ENCODE measurements around the gene MAGEB2.
"Not testable (repeated sequence)": the region's sequence is repeated elsewhere in the genome, so short reads cannot be mapped to it uniquely, and the experiment has no call there.

MAGEB2 gene, protein sequence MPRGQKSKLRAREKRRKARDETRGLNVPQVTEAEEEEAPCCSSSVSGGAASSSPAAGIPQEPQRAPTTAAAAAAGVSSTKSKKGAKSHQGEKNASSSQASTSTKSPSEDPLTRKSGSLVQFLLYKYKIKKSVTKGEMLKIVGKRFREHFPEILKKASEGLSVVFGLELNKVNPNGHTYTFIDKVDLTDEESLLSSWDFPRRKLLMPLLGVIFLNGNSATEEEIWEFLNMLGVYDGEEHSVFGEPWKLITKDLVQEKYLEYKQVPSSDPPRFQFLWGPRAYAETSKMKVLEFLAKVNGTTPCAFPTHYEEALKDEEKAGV

DNA sequence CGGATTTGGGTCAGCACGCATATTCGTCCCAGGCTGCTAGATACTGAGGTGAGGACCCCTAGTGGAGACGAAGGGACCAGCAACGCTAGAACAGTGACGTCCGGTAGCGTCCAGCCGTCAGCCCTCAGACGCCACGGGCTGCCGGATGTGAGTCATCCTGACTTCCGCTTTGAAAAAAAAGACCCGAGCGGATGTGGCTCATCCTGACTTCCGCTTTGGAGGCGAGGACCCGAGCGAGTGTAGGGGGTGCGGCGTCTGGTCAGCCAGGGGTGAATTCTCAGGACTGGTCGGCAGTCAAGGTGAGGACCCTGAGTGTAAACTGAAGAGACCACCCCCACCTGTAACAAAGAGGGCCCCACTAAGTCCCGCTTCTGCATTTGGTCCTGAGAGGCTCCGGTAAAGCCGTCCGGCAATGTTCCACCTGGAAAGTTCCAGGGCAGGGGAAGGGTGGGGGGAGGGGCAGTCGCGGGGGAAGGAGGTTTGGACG, at the start of gene MAGEB2:
TSS of gene MAGEB2 (plus strand) at position 207 of the 487 bp plus-strand sequence. CDS start 3,018 bp downstream, outside the sequence.
- FAIRE-seq (no peak), DNase-seq (ENCODE audit: low spot score) (peak; percentile 76)

DNA sequence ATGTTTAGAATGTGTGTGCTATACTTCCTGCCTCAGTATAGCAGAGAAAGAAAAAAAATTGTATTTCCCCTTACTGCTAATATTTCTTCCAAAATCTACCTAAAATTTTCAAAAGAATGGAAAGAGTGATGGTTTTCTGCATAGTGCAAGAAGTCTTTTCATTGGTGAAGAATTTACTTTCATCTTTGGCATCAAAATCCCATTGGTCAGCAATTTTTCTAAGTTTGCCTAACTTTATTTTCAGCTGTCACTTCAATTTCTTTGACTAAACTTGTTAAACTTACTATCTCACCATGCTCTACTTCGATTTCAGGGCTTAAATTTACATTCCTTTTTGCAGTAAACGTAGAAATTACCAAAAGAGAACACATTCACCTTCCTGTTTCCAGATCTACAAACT, 44.5 kb upstream of the MAGEB2 start:
- no peak for FAIRE-seq
- DNase-seq (ENCODE audit: low spot score) = no peak

DNA sequence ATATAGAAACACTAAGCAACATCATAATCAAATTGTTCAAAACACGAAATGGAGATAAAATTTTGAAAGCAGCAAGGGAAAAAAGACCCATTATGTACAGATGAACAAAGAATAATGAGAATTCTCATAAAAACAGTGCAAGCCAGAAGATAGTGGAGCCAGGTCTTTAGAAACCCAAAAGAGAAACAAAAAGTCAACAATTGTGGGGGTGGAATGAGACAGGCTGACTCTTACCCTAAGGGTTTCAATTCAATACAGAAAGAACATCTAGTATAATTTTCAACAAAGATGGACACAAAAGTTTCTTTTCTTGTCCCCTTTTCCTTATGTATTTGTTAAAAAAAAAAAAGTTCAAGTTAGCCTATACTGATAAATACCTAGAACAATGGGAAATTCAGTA, 34.0 kb upstream of the MAGEB2 start:
- FAIRE-seq (no peak), DNase-seq (ENCODE audit: low spot score) (no peak)

DNA sequence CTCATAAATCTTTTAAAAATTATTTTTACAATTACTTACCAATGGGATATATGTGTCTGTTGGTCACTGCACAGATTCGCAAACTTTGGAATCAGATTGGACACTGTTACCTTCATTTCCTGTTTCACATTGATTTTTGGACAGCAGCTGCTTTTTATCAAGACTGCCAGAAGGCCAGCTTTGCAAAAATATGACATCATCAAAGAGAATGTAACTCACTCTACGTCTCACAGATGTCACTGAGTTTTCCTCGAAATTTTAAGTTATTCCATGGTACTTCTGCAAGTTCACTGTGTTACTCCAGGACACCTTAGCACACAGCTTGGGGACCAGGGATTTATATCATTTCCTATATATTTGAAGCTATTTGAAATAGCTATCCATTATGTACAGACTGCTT, 31.8 kb upstream of the MAGEB2 start:
- DNase-seq (ENCODE audit: low spot score) (no peak), FAIRE-seq (no peak)

DNA sequence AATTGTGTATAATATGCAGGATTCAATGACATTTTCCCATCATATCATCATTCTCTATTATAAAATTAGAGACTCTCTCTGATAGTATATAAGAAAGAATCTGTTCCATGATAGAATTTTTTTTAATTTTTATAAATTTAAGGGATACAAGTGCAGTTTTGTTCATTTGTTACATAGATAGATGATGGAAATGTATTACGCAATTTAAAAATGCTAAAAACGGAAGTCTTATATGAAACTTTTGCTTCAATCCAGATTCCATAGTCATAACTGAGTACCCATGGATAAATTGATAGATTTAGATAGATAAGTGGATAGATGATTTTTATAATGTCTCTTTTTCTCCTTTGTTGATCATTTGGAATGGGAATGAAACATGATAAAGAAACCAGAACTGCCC, 24.9 kb upstream of the MAGEB2 start:
- no peak for FAIRE-seq
- no peak for DNase-seq (ENCODE audit: low spot score)

DNA sequence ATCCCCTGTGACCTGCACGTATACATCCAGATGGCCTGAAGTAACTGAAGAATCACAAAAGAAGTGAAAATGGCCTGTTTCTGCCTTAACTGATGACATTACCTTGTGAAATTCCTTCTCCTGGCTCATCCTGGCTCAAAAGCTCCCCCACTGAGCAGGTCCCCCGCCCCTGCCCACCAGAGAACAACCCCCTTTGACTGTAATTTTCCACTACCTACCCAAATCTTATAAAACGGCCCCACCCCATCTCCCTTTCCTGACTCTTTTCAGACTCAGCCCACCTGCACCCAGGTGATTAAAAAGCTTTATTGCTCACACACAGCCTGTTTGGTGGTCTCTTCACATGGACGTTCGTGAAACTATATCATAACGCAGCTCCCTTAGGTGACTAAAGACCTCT, 21.5 kb upstream of the MAGEB2 start:
- FAIRE-seq; DNase-seq (ENCODE audit: low spot score): not testable (repeated sequence)

DNA sequence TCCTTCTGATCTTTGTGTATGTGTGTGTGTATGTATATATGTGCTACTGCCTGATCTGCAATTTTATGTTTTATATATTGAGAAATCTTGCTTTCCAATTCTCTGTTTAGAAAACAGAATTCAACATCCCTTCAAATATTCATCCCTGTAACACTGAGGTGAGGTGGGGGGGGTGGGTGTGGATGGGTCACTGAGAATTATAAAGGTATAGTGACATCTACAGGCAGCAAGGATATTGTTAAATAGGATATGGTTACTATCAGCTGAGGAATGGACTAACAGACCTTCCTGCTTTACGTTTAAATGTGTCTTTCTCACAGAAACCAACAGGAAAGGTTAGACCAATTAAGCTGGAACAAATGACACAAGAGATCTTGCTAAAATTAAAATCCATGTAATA, 19.0 kb upstream of the MAGEB2 start:
- DNase-seq (ENCODE audit: low spot score) = peak; percentile 6
- FAIRE-seq = no peak

DNA sequence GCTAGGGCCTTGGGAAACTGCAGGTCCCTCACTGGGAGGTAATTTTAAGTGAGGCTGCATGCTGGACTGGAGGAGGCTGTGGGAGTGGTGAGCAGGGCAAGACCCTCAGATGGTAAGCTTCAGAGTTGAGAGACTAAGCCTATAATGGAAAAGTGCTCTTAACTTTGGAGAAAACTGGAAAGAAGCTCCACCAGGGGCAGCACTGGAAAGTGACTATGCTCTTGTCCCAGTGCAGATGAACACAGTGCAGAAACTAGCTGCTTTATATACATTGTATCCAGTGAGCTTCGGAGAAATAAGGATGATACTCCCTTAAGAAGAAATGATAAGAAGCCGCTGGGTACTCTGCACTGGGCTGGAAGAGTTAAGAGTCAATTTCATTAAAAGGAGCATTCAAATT, 3.2 kb upstream of the MAGEB2 start:
- FAIRE-seq = no peak
- DNase-seq (ENCODE audit: low spot score) = no peak

DNA sequence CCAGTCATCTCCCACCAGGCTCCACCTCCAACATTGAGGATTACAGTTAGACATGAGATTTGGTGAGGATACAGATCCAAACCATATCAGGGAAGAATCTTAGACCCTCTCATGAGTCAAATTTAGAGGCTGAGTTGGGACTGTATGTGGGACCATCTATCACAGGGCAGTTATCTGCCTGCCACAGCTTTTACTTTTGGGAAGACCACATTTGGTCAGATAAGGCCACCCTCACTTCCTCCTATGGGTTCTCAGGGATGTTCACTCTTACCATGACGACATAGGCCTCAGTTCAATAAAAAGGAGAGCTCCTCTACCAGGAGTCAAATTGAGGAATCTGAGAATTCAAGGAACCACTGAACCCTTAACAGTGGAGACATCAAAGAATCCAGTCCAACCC, 2.1 kb downstream of the MAGEB2 start:
- DNase-seq (ENCODE audit: low spot score) (no peak), FAIRE-seq (no peak)

DNA sequence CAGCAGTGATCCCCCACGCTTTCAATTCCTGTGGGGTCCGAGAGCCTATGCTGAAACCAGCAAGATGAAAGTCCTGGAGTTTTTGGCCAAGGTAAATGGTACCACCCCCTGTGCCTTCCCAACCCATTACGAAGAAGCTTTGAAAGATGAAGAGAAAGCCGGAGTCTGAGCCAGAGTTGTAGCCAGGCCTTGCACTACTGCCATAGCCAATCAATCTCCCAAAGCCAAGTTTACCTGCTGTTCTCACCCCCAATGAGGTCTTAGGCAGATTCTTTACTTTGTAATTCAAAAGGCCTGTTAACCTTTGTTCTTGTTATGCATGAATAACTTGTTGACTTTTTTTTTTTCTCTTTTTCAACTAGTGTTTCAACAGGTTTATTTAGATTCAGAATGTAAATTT, 4.0 kb downstream of the MAGEB2 start:
- FAIRE-seq = no peak
- DNase-seq (ENCODE audit: low spot score) = no peak

DNA sequence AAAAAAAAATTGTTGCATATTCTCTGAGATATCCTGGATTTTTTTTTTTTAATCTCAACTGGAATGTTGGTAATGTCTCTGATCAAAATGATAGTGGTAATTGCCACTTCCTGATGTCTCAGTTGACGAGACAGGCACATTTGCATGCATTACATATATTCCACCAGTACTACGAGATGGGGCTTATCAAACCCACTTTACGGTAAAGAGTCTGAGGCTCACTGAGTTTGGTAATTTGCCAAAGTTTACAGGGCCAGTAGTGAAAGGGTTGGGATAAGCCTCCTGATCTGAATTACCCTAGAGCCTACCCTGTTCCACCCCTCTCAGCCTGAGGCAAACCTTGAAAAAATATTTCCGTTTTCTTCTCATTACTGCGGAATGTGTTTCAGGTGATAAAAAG, 5.3 kb downstream of the MAGEB2 start:
- DNase-seq (ENCODE audit: low spot score) (no peak), FAIRE-seq (no peak)

DNA sequence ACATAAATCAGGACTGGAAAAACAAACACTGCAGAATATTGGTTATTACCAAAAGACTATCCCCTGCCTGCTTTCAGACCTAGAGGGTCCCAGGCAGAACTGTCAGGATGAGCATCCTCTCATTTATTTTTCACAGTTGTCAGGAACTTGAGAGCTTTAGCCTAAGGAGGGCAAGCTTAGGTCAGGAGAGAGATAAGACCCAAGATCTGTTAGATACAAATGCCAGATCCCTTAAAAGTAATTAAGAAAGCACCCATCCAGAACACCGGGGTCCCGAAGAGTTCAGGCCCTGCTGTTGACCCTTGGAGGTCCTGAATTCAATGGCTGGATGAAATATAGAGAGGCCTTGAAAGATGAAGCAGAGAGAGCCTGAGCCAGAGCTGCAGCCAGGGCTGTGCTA, 9.2 kb downstream of the MAGEB2 start:
- FAIRE-seq (no peak), DNase-seq (ENCODE audit: low spot score) (no peak)

DNA sequence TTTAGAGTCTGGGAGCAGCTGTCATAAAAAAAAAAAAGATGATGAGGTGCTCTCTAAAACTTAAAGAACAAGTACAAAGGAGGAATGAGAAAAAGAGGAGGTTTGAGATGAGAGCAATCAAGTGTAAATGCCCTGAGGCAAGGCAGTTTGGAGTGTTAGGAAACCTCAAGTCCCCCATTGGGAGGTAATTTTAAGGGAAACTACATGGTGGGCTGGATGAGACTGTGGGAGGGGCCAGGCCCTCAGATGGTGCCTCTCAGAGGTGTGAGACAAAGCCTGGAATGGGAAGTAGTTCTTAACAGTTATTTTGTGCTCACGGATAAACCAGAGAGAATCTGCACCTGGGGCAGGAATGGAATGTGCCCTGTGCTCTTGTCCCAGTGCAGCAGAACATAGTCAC, 13.2 kb downstream of the MAGEB2 start:
- no peak for DNase-seq (ENCODE audit: low spot score)
- FAIRE-seq = no peak

DNA sequence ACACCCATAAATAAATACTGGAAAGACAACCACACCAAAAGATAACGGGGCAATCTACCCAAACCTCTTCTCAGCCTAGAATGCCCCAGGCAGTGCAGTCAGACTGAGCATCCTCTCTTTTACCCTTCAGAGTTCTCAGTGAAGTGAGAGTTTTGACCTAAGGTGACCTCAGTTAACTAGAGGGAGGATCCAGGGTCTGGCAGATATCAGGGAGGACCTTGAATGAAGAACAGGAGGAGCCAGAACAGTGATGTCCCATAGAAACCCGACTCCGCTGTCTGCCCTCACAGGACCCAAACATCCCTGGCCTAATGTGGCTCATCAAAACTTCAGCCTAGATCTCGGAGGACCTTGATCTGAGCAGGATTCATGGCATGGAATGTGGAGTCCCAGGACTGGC, 15.0 kb downstream of the MAGEB2 start, which contains the start of gene MAGEB3:
TSS of gene MAGEB3 (plus strand) at position 263 of the 400 bp plus-strand sequence. CDS start 5,268 bp downstream, outside the sequence.
- no peak for FAIRE-seq
- DNase-seq (ENCODE audit: low spot score) = no peak

DNA sequence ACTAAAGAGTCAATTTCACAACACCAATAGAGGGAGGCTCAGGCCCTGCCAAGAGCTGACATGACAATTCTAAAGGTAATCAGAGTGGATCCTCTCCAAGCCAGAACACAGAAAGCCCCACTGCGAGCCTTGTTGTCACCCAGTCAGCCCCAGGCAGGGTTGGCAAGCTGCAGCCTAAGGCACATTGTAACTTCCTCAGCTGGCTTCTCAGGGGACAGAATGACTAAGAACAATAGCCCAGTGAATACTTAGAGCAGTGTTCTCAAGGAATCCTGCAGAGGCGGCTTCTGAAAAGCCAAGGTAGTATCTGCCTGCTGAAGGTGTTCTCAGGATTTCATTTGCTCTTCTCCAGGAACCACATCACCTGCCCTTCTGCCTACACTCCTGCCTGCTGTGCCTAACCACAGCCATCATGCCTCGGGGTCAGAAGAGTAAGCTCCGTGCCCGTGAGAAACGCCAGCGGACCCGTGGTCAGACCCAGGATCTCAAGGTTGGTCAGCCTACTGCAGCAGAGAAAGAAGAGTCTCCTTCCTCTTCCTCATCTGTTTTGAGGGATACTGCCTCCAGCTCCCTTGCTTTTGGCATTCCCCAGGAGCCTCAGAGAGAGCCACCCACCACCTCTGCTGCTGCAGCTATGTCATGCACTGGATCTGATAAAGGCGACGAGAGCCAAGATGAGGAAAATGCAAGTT, 26.5 kb downstream of the MAGEB2 start, which contains the start of gene MAGEB4:
TSS of gene MAGEB4 (plus strand) at position 277 of the 692 bp plus-strand sequence. CDS start at position 413, 136 bp downstream.
- no peak for DNase-seq (ENCODE audit: low spot score)
- no peak for FAIRE-seq

DNA sequence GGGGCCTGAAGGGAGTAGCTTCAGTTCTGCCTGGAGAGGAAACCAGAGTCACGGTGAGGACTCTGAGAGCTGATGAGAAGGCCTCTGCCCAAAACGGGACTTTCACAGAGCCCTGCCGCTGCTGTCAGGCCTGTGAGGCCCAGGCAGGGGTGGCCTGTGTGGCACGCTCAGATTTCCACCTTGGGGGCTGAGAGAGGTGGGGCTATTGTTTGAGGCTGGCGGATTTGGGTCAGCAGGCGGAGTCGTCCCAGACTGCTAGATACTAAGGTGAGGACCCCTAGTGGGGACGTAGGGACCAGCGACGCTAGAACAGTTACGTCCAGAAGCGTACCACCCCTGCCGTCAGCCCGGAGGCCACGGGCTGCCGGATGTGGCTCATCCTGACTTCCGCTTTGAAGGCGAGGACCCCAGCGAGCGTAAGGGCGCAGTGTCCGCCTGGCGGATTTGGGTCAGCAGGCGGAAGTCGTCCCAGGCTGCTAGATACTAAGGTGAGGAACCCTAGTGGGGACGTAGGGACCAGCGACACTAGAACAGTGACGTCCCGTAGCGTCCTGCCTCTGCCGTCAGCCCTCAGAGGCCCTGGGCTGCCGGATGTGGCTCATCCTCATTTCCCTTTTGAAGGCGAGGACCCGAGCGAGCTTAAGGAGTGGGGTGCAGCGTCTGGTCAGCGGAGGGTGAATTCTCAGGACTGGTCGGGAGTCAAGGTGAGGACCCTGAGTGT, 31.6 kb downstream of the MAGEB2 start, which contains the start of gene MAGEB1:
TSS of gene MAGEB1 (plus strand) at position 378 of the 721 bp plus-strand sequence. CDS start 3,348 bp downstream, outside the sequence.
- no peak for DNase-seq (ENCODE audit: low spot score)

DNA sequence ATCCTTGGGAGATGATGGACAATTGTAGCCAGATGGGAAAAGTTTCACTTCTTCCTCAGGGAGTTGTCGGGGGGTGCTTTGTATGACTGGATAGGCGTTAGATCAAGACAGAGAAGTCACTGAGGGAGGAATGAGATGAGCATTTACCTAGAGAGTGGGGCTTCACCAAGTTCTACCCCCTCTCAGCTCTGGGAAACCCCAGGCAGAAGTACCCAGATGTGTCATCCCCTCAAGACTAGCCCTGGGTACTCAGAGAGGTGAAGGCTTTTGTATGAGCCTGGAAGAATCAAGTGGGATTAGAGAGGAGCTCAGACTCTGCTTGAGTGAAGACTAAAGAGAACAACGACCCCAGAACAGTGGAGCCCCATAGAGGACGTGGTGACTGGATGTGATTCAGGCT, 33.5 kb downstream of the MAGEB2 start:
- no peak for FAIRE-seq

More for the DNA sequence above, 31.6 kb downstream of the MAGEB2 start, which contains the start of gene MAGEB1:
- no peak for FAIRE-seq

DNA sequence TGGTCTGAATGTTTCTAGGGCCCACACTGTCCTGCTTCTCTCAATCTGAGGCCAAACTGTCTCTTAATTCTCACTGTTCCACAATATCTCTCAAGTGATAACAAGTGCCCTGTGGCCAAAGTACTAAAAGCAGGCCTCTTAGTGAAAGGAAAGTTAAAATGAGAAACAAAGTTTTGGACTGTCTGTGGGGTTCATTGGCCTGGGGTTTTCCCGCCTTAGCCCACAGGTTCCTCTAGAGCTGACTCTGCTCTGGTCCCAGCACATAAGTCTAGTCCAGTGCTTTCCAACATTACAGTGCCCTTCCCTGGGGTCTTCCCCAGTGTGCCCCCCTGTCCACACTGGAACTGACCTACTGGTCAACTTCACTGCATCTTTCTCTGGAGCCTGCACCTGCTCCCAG, 37.9 kb downstream of the MAGEB2 start:
- DNase-seq (ENCODE audit: low spot score) (no peak), FAIRE-seq (no peak)

More for the DNA sequence above, 33.5 kb downstream of the MAGEB2 start:
- DNase-seq (ENCODE audit: low spot score) = no peak

DNA sequence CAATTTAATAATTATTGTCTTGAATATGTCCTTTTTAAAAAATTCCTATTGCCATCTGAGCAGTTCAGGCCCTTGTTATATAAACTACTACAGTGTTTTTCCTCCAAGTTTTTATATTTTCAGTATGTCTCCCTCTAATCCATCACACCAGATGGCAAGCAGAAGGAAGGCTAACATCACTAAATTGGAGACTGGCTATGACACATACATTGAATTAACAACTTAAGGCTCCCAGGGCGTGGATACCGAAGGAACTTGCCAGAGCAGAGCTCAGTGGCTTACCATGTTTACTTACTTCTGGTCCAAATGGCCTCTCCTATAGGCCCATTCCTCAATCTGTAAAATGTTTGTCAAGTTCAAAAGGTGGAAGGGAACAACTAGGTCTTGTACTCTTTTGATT, 44.6 kb downstream of the MAGEB2 start:
- FAIRE-seq (no peak), DNase-seq (ENCODE audit: low spot score) (no peak)

DNA sequence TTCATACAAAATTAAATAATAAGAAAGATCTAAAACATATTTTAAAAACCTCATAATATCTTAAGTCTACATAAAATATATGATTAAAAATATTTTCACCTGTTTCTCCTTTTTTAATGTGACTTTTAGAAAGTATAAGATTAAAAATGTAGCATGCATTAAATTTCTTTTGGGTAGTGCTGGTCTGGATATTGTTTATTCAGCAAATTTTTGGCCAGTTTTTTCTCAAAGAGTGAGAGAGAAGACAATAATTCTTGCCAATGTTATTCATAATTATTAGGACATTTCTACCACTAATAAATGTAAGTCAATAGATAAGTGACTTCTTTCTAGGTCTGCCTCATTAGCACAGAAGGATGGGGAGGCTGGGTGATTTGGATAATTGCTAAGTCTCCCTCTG, 45.6 kb downstream of the MAGEB2 start:
- no peak for DNase-seq (ENCODE audit: low spot score)
- FAIRE-seq = no peak

DNA sequence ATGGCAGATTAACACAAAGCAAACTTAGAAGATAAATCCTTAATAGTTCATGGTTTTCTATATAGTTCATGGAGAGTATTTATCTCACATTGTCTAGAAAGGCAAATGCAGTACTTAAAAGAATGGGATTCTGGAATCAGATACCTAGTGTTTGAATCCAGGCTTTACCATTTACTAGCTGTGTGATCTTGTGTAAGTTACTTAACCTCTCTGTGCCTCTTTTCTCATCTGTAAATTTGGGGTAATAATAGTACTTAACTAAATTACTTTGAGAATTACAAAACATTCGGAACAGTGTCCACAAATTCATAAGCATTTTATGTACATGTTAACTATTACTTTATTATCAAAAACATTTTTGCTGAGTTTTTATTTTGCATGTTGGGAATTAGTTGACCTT, 47.4 kb downstream of the MAGEB2 start:
- no peak for DNase-seq (ENCODE audit: low spot score)
- FAIRE-seq = no peak
